Measurements from ENCODE around the gene HAP1.

DNA sequence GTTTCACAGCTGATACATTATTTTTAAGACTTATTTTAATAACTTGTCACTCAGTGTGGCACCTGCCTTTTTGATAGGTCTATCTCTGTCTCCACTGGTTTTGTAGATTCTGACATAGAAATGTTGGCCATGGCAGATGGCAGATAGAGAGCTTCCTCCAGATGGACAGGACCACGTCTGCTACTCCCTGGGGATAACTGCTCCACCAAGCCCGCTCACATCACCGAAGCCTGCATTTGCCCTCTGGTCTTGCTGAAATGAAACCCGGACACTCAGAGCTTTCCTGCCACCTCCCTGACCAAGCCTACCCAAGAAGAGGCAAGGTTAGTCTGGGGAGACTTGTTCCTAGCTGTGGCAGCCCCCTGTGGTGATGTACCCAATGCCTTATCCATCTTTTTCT lies 16.4 kb upstream of the HAP1 start:
- TF ChIP-seq EZH2 (optimal IDR thresholded peaks at IDR 0.05; ENCODE audit: low read depth, low read length) = no peak
- TF ChIP-seq, protein P1, sequence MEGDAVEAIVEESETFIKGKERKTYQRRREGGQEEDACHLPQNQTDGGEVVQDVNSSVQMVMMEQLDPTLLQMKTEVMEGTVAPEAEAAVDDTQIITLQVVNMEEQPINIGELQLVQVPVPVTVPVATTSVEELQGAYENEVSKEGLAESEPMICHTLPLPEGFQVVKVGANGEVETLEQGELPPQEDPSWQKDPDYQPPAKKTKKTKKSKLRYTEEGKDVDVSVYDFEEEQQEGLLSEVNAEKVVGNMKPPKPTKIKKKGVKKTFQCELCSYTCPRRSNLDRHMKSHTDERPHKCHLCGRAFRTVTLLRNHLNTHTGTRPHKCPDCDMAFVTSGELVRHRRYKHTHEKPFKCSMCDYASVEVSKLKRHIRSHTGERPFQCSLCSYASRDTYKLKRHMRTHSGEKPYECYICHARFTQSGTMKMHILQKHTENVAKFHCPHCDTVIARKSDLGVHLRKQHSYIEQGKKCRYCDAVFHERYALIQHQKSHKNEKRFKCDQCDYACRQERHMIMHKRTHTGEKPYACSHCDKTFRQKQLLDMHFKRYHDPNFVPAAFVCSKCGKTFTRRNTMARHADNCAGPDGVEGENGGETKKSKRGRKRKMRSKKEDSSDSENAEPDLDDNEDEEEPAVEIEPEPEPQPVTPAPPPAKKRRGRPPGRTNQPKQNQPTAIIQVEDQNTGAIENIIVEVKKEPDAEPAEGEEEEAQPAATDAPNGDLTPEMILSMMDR (IDR thresholded peaks at IDR 0.05; ENCODE audit: low read length) = no peak
